Fibroblast of pulmonary artery (primary cell): Measurements from ENCODE around the gene GNAL.
"Not testable (repeated sequence)": the region's sequence is repeated elsewhere in the genome, so short reads cannot be mapped to it uniquely, and the experiment has no call there.

Experiments used
- DNase-seq: peaks from one replicate; pipeline ENCODE4 v3.0.0-alpha.2; 2010; ENCODE audit warnings: low read depth
- H3K4me3 ChIP-seq: replicated peaks from 2 replicates; pipeline ENCODE4 v1.5.1; 2011; ENCODE audit warnings: low read depth, mild to moderate bottlenecking, control low read depth, low read length, moderate library complexity
- CTCF ChIP-seq: IDR thresholded peaks from 2 replicates; pipeline ENCODE4 v1.5.1; 2011; ENCODE audit warnings: mild to moderate bottlenecking, control low read depth, low read length, inconsistent platforms; ENCODE audit errors: missing control alignments

The GNAL gene

GRCh38 chr18:11676386-11676785, 12.7 kb upstream of the GNAL start:
- TF ChIP-seq CTCF = no peak
- no peak overlapping the region for H3K4me3 ChIP-seq
- no peak for DNase-seq

DNA sequence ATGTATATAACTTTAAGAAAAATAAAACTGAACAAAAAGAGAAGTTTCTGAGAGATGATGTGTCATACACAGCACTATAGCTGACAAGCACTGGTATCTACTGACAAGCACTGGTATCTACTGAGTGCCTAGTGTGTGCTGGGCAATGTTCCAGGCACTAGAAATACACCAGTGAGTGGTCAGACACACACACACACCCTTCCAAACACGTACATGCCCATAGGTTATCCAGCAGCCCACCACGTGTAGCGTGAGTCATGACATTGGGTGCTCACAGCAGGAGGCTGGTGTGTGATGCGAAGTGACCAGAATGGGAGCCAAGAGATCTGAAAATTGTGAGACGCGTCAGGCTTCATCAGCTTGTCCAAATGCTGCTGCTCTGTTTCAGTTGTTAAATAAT, 12.2 kb upstream of the GNAL start:
- TF ChIP-seq CTCF = no peak
- no peak overlapping the region for H3K4me3 ChIP-seq
- DNase-seq = peak; percentile 7

GRCh38 chr18:11678211-11678610, 10.9 kb upstream of the GNAL start:
- no peak overlapping the region for H3K4me3 ChIP-seq
- TF ChIP-seq CTCF = no peak
- DNase-seq = no peak

- peak; percentile 28 for DNase-seq
- peak overlapping the region; percentile 28 for H3K4me3 ChIP-seq
- no peak for TF ChIP-seq CTCF
These were observed 853 bp downstream of the GNAL start for GRCh38 chr18:11689669-11690565.

DNA sequence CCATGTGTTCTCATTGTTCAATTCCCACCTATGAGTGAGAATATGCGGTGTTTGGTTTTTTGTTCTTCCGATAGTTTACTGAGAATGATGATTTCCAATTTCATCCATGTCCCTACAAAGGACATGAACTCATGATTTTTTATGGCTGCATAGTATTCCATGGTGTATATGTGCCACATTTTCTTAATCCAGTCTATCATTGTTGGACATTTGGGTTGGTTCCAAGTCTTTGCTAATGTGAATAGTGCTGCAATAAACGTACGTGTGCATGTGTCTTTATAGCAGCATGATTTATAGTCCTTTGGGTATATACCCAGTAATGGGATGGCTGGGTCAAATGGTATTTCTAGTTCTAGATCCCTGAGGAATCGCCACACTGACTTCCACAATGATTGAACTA, 1.6 kb downstream of the GNAL start:
- not testable (repeated sequence) for DNase-seq, H3K4me3 ChIP-seq

GRCh38 chr18:11695736-11696135, 6.7 kb downstream of the GNAL start:
- no peak overlapping the region for H3K4me3 ChIP-seq
- no peak for DNase-seq
- no peak for TF ChIP-seq CTCF

DNA sequence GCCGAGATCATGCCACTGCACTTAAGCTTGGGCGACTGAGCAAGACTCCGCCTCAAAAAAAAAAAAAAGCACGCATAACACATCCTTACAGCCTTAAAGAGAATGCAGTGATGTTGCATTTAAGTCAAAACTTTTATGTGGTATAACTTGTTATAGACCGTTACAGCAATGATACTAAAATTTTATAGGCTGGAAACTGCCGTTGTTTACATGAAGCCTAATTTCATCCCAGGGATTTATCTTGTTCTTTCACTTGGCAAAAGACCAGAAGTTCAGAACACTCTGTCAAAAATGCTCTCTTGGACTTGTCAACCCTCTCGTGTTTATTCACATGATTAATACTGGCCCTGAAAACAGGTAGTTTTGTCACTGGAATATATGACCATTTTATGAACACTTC, 7.4 kb downstream of the GNAL start:
- TF ChIP-seq CTCF = no peak
- no peak for DNase-seq
- H3K4me3 ChIP-seq = no peak overlapping the region
